ENCODE results near the gene TMEM255A.
"Not testable (repeated sequence)": the region's sequence is repeated elsewhere in the genome, so short reads cannot be mapped to it uniquely, and the experiment has no call there.

The TMEM255A gene

GRCh38 chrX:120310861-120311726, at the start of gene TMEM255A:
TMEM255A (minus strand) TSS chrX:120311461; CDS start chrX:120311309, 152 bp downstream.
- H3K4me3 ChIP-seq (ENCODE audit: low read depth, low read length): peak within 1 kb of the TSS; percentile 20
- H3K9me3 ChIP-seq (ENCODE audit: severe bottlenecking): no peaks in the 10 kb centered on the region

GRCh38 chrX:120358737-120359456, 47.6 kb upstream of the TMEM255A start:
- DNase-seq: no peak
- H3K36me3 ChIP-seq: no peaks in the 10 kb centered on the region
- H3K4me3 ChIP-seq (ENCODE audit: low read depth, low read length): no peak overlapping the region
- H3K27me3 ChIP-seq (ENCODE audit: insufficient read depth, low read depth, severe bottlenecking): peaks cover 18% of the 10 kb centered on the region
- no peaks in the 10 kb centered on the region for H3K9me3 ChIP-seq (ENCODE audit: severe bottlenecking)
- TF ChIP-seq CTCF (IDR thresholded peaks at IDR 0.05; ENCODE audit: low read depth, low read length): no peak
- H3K27ac ChIP-seq: no peak overlapping the region

More at GRCh38 chrX:120310861-120311726, at the start of gene TMEM255A:
- DNase-seq: peak; percentile 9
- peaks cover 89% of the 10 kb centered on the region for H3K27me3 ChIP-seq (ENCODE audit: insufficient read depth, low read depth, severe bottlenecking)
- no peak for TF ChIP-seq CTCF (IDR thresholded peaks at IDR 0.05; ENCODE audit: low read depth, low read length)
- no peak within 1 kb of the TSS for H3K27ac ChIP-seq
- no peaks in the 10 kb centered on the region for H3K36me3 ChIP-seq

GRCh38 chrX:120357186-120357585, 45.9 kb upstream of the TMEM255A start:
- Histone ChIP-seq H3K4me3 (ENCODE audit: low read depth, low read length) (no peak overlapping the region), H3K36me3 (no peaks in the 10 kb centered on the region), H3K27ac (no peak overlapping the region), H3K27me3 (ENCODE audit: insufficient read depth, low read depth, severe bottlenecking) (peaks cover 17% of the 10 kb centered on the region), H3K9me3 (ENCODE audit: severe bottlenecking) (no peaks in the 10 kb centered on the region)
- no peak for TF ChIP-seq CTCF (IDR thresholded peaks at IDR 0.05; ENCODE audit: low read depth, low read length)
- DNase-seq: no peak

DNA sequence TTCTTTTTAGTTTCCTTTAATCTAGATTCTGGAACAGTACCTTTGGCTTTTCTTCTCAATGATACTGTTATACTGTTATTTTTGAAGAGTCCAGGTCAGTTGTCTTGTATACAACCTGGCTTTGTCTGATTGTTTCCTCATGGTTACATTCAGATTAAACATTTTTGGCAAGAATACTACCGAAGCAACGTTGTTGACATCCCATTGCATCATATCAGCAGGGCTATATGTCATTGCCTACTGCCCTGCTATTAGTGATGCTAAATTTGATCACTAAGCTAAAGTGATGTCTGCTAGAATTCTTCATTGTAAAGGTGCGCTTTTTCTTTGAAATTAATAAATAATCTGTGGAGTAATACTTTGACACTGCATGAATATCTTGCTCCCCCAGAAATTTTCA, 44.8 kb upstream of the TMEM255A start:
- H3K36me3 ChIP-seq: no peaks in the 10 kb centered on the region
- TF ChIP-seq CTCF (IDR thresholded peaks at IDR 0.05; ENCODE audit: low read depth, low read length): no peak
- no peak overlapping the region for H3K27ac ChIP-seq
- H3K9me3 ChIP-seq (ENCODE audit: severe bottlenecking): no peaks in the 10 kb centered on the region
- no peak for DNase-seq
- H3K27me3 ChIP-seq (ENCODE audit: insufficient read depth, low read depth, severe bottlenecking): peaks cover 16% of the 10 kb centered on the region
- no peak overlapping the region for H3K4me3 ChIP-seq (ENCODE audit: low read depth, low read length)

GRCh38 chrX:120350450-120351138, 39.3 kb upstream of the TMEM255A start:
- TF ChIP-seq CTCF (IDR thresholded peaks at IDR 0.05; ENCODE audit: low read depth, low read length): no peak
- peak; percentile 49 for DNase-seq
- H3K36me3 ChIP-seq: no peaks in the 10 kb centered on the region
- H3K9me3 ChIP-seq (ENCODE audit: severe bottlenecking): no peaks in the 10 kb centered on the region
- H3K4me3 ChIP-seq (ENCODE audit: low read depth, low read length): no peak overlapping the region
- H3K27me3 ChIP-seq (ENCODE audit: insufficient read depth, low read depth, severe bottlenecking): peaks cover 6% of the 10 kb centered on the region
- no peak overlapping the region for H3K27ac ChIP-seq

DNA sequence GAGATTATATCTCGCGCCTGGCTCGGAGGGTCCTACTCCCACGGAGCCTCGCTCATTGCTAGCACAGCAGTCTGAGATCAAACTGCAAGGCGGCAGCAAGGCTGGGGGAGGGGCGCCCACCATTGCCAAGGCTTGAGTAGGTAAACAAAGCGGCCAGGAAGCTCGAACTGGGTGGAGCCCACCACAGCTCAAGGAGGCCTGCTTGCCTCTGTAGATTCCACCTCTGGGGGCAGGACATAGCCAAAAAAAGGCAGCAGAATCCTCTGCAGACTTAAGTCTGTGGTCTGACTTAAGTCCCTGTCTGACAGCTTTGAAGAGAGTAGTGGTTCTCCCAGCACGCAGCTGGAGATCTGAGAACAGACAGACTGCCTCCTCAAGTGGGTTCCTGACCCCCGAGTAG, 33.3 kb upstream of the TMEM255A start:
- not testable (repeated sequence) for H3K9me3 ChIP-seq (ENCODE audit: severe bottlenecking)

More for the DNA sequence above, 33.3 kb upstream of the TMEM255A start:
- H3K36me3 ChIP-seq; H3K27me3 ChIP-seq (ENCODE audit: insufficient read depth, low read depth, severe bottlenecking); H3K4me3 ChIP-seq (ENCODE audit: low read depth, low read length); H3K27ac ChIP-seq: not testable (repeated sequence)
- peak; percentile 20 for DNase-seq

Measured in WERI-Rb-1 (cell line).